Measurements from ENCODE around the gene DOCK6. TPM values are rescaled to one million over a fixed set of nuclear protein-coding genes. Genes with fewer than 3 reads are reported as not detected.

Gene DOCK6
- total and polyA plus RNA-seq, 2 of the 13 experiments (the other 11 are each of a cell fraction or from before 2014, with no cell fraction given), result 5.4 to 38.1 TPM

DNA sequence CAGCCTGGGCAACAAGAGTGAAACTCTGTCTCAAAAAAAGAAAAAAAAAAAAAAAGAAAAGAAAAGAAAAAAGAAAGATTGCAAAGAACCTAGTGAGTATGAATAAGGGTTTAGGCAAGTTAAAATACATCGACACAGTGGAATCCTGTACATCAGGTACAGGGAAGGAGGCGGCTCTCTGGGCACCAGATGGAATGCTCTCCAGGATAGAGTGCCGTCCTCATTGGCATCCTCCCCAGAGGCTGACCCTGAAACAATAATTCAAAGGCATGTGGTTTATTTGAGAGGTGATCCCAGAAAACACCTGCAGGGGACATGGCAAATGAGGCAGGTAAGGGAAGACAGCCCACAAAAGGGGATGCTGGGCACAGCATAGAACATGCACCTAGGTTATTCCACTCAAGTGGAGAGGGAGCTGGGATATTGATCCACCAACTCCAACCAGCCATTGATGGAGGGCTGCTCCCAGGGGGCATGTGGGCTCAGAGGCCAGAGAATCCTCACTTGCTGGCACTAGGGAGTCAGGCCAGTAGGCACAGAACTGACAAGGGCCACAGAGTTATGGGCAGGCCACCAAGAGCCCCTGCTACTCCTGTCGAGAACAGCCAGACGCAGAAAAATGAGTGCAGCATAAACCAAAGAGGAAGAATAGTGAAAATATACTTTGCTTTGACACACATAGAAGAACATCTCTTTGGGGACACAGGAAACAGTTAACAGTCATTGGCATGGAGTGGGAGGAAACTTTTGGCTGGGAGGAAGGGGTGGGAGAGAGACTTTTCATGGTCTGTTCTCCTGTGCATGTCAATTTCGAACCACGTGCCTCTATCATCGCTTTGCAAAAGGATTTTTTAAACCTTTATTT lies 37.9 kb upstream of the DOCK6 start:
- no peak for DNase-seq (ENCODE audit: low spot score)
- peaks cover 3 to 16% of the 10 kb centered on the region in 2 experiments; a peak in 3 of 5 replicates for H3K27me3 ChIP-seq (ENCODE audit: control insufficient read depth in 1 of 2, insufficient read depth in 2 of 2, low read length in 2 of 2)
- H3K9me3 ChIP-seq (ENCODE audit: low read length), result no peaks in the 10 kb centered on the region
- no peak for ATAC-seq
- no peaks in the 10 kb centered on the region for H3K36me3 ChIP-seq (replicated peaks in 1 of 2; ENCODE audit: control insufficient read depth in 1 of 2, insufficient read depth in 2 of 2, low read length in 2 of 2)
- intact Hi-C loops (cut with micrococcal nuclease; ENCODE audit: unreplicated experiment), result loop anchor here (10.0 kb wide), 1 partner anchor 145 kb away; no protein-coding TSS in a partner anchor
- H2AFZ ChIP-seq (ENCODE audit: low read length), result no peak overlapping the region
- ChIA-PET POLR2A (no interaction called here), CTCF (ENCODE audit: low intra/inter-chr PET ratio, low total read pairs) (no interaction called here)
- no peak overlapping the region for H3K9ac ChIP-seq (ENCODE audit: insufficient read depth, low read depth, low read length)
- TF ChIP-seq ZFP91 (CRISPR knock-in tag; IDR thresholded peaks at IDR 0.05; ENCODE audit: borderline replicate concordance) (no peak), ZSCAN25 (CRISPR knock-in tag; IDR thresholded peaks at IDR 0.05) (no peak), HOXA7 (CRISPR knock-in tag; IDR thresholded peaks at IDR 0.05) (no peak), ZBTB7B (CRISPR knock-in tag; IDR thresholded peaks at IDR 0.05) (no peak)
- TF ChIP-seq, protein P1, sequence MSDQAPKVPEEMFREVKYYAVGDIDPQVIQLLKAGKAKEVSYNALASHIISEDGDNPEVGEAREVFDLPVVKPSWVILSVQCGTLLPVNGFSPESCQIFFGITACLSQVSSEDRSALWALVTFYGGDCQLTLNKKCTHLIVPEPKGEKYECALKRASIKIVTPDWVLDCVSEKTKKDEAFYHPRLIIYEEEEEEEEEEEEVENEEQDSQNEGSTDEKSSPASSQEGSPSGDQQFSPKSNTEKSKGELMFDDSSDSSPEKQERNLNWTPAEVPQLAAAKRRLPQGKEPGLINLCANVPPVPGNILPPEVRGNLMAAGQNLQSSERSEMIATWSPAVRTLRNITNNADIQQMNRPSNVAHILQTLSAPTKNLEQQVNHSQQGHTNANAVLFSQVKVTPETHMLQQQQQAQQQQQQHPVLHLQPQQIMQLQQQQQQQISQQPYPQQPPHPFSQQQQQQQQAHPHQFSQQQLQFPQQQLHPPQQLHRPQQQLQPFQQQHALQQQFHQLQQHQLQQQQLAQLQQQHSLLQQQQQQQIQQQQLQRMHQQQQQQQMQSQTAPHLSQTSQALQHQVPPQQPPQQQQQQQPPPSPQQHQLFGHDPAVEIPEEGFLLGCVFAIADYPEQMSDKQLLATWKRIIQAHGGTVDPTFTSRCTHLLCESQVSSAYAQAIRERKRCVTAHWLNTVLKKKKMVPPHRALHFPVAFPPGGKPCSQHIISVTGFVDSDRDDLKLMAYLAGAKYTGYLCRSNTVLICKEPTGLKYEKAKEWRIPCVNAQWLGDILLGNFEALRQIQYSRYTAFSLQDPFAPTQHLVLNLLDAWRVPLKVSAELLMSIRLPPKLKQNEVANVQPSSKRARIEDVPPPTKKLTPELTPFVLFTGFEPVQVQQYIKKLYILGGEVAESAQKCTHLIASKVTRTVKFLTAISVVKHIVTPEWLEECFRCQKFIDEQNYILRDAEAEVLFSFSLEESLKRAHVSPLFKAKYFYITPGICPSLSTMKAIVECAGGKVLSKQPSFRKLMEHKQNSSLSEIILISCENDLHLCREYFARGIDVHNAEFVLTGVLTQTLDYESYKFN (CRISPR knock-in tag; conservative IDR thresholded peaks at IDR 0.05), result no peak
- H4K20me1 ChIP-seq (ENCODE audit: insufficient read depth, low read length), result no peaks in the 10 kb centered on the region
- no TSS peak for BruUV-seq (replicated peaks)
- in situ Hi-C loops (cut with HindIII; ENCODE audit: extremely low pct_ligation_motif_present, low pct_unique_long_range_greater_than_20kb), result no loop called here
- peaks cover 22% of the 10 kb centered on the region for H3K4me1 ChIP-seq (ENCODE audit: insufficient read depth, low read length)
- FAIRE-seq, result no peak
- WGBS (ENCODE audit: low lambda C conversion rate), result 82% methylated on average over 7 of the region's 8 CpGs
- no peak overlapping the region for H3K4me3 ChIP-seq (replicated peaks in 1 of 3; ENCODE audit: insufficient read depth in 1 of 3, low read depth in 2 of 3, low read length in 3 of 3)
- H3K79me2 ChIP-seq (ENCODE audit: insufficient read depth, low read length), result no peaks in the 10 kb centered on the region
- H3K4me2 ChIP-seq (ENCODE audit: low read depth, low read length), result no peak overlapping the region
- H3K27ac ChIP-seq (ENCODE audit: extremely low read length, insufficient read depth, low read length), result no peak overlapping the region

Measured in HepG2 (cell line).